Activated naive CD4-positive, alpha-beta T cell treated with anti-CD3 and anti-CD28 coated beads for 36 hours (primary cell): Measurements from ENCODE around the gene KRTAP10-10. TPM values are rescaled to one million over a fixed set of nuclear protein-coding genes. Genes with fewer than 3 reads are reported as not detected.
"Not testable (repeated sequence)": the region's sequence is repeated elsewhere in the genome, so short reads cannot be mapped to it uniquely, and the experiment has no call there.

ENCODE experiments used
- CTCF ChIA-PET: fragments of 350-600 bp; sonication (Branson Sonifier 250); formaldehyde crosslinking; loops from one replicate; lab custom pipeline; 2021; ENCODE audit warnings: antibody characterized with exemption; lab: Charles Lee
- DNase-seq: peaks from one replicate; pipeline ENCODE4 v3.0.0-alpha.2; 2020
- H3K27ac Mint-ChIP-seq: one replicate; pipeline ENCODE4 v1.8.0; 2021; ENCODE audit warnings: mild to moderate bottlenecking, mixed read lengths
- H3K27me3 Mint-ChIP-seq: one replicate; pipeline ENCODE4 v1.8.0; 2021; ENCODE audit warnings: low read depth, mixed read lengths
- H3K36me3 Mint-ChIP-seq: one replicate; pipeline ENCODE4 v1.8.0; 2021; ENCODE audit warnings: low read depth, mixed read lengths
- H3K4me1 Mint-ChIP-seq: one replicate; pipeline ENCODE4 v1.8.0; 2021; ENCODE audit warnings: low read depth, mixed read lengths
- H3K4me3 Mint-ChIP-seq: one replicate; pipeline ENCODE4 v1.8.0; 2021; ENCODE audit warnings: mild to moderate bottlenecking, moderate library complexity, mixed read lengths
- H3K9me3 Mint-ChIP-seq: one replicate; pipeline ENCODE4 v1.8.0; 2021; ENCODE audit warnings: mixed read lengths
- intact Hi-C: fragments of 100-400 bp; cut with micrococcal nuclease; formaldehyde crosslinking; loops from one replicate; pipeline ENCODE4 v1.15.1; 2023
- total RNA-seq, 2 experiments: library from RNA; stranded (reverse); gene quantifications; one replicate each; pipeline ENCODE4 v1.2.3, GENCODE V29; 2021

KRTAP10-10 gene
- total RNA-seq, 2 experiments from 2014 or later, result not detected

DNA sequence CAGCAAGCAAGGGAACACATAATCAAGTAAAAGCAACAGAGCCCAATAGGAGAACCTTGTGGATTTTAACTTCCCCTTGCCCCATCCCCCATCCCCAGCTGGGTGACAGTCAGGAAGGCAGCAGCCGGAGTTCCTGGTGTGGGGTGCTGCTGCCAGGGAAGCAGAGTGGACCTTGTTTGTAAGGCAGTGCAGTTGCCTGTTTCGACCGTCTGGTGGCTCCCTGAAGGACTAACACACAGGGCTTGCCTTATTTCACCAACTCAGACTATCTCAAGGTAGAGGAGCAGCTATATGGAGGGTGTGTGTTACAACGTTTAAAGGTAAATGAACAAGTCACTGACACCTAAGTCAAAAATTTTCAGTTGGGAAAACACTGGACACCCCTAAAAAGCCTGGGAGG, 18.7 kb upstream of the KRTAP10-10 start:
- Mint-ChIP-seq H3K9me3 (peaks cover 33% of the 10 kb centered on the region), H3K4me1 (peaks cover 40% of the 10 kb centered on the region), H3K4me3 (peak overlapping the region; percentile 53), H3K36me3 (peaks cover 16% of the 10 kb centered on the region), H3K27ac (peak overlapping the region; percentile 93), H3K27me3 (no peaks in the 10 kb centered on the region)
- intact Hi-C loops, result no loop called here
- DNase-seq, result peak; percentile 18
- CTCF ChIA-PET, result interaction anchor here (0.7 to 1.2 kb wide), 4 partner anchors 33 to 183 kb away, joined by 3 read pairs; partner anchors contain the start of gene UBE2G2

DNA sequence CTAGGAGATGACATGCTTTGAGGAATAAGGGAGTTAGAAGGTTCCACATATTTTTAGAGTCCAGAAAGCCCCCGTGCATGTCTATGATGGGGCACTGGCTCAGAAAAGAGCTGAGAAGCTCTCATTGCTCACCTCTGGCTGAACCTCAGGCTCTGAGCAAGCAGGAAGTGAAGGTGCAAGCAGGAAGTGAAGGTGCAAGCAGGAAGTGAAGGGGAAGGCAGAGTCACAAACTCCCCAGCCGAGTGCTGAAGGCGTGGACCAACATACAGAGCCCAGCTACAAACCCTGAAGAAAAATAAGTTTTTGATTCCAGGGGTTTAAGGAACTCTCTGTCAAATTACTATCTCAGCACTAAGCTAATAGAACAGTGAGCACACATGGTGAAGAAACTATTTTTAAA, 18.2 kb upstream of the KRTAP10-10 start:
- intact Hi-C loops, result loop anchor here (1.0 kb wide), 2 partner anchors 39 to 72 kb away; no protein-coding TSS in a partner anchor
- H3K9me3 Mint-ChIP-seq, result peaks cover 37% of the 10 kb centered on the region
- H3K4me3 Mint-ChIP-seq, result peak overlapping the region; percentile 53
- no peaks in the 10 kb centered on the region for H3K27me3 Mint-ChIP-seq
- peak; percentile 77 for DNase-seq
- peaks cover 16% of the 10 kb centered on the region for H3K36me3 Mint-ChIP-seq
- peaks cover 40% of the 10 kb centered on the region for H3K4me1 Mint-ChIP-seq
- CTCF ChIA-PET, result interaction anchor here (0.7 to 1.2 kb wide), 5 partner anchors 17 to 182 kb away, joined by 3 read pairs; partner anchors contain the start of gene UBE2G2
- H3K27ac Mint-ChIP-seq, result peak overlapping the region; percentile 93

DNA sequence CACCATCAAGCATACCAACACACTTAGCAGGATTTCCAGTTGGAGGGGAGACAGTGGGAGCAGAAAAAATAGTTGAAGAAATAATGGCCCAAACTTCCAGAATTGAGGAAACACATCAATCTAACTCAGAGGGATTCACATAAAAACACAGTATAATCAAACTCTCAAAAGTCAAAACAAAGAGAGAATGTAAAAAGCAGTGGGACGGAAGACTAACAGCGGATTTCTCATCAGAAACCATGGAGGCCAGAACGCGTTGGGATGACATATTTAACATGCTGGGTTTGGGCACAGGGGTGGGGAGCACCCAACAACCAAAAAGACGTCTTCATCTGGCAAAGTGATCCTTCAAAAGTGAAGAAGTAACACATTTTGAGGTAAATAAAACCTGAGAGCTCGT, 17.3 kb upstream of the KRTAP10-10 start:
- peaks cover 40% of the 10 kb centered on the region for H3K4me1 Mint-ChIP-seq
- DNase-seq, result no peak
- no peak overlapping the region for H3K4me3 Mint-ChIP-seq
- peaks cover 16% of the 10 kb centered on the region for H3K36me3 Mint-ChIP-seq
- H3K9me3 Mint-ChIP-seq, result peaks cover 47% of the 10 kb centered on the region
- CTCF ChIA-PET, result interaction anchor here (1.2 kb wide), 1 partner anchor 18 kb away, joined by 3 read pairs; no protein-coding TSS in a partner anchor
- intact Hi-C loops, result loop anchor here (1.0 kb wide), 2 partner anchors 38 to 73 kb away; no protein-coding TSS in a partner anchor
- H3K27me3 Mint-ChIP-seq, result no peaks in the 10 kb centered on the region
- H3K27ac Mint-ChIP-seq, result peak overlapping the region; percentile 93

DNA sequence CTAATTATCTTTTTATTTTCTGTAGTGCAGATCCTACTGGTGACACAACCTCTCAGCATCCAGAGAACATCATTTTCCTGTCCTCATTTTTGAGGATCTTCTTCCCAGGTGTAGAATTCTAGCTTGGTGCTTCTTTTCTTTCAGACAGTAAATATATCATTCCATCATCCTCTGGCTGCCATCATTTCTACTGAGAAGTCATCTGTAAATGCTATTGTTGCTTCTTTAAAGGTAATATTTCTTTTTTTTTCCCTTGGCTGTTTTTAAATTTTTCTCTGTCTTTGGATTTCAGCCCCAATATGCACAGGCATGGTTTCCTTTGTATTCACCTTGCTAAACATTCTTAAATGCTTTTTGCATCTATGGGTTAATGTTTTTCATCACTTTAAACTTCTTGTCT, 13.6 kb upstream of the KRTAP10-10 start:
- H3K27ac Mint-ChIP-seq, result no peak overlapping the region
- CTCF ChIA-PET, result no interaction called here
- peaks cover 16% of the 10 kb centered on the region for H3K36me3 Mint-ChIP-seq
- DNase-seq, result no peak
- no peak overlapping the region for H3K4me3 Mint-ChIP-seq
- intact Hi-C loops, result no loop called here
- H3K9me3 Mint-ChIP-seq, result peaks cover 46% of the 10 kb centered on the region
- no peaks in the 10 kb centered on the region for H3K27me3 Mint-ChIP-seq
- peaks cover 22% of the 10 kb centered on the region for H3K4me1 Mint-ChIP-seq

DNA sequence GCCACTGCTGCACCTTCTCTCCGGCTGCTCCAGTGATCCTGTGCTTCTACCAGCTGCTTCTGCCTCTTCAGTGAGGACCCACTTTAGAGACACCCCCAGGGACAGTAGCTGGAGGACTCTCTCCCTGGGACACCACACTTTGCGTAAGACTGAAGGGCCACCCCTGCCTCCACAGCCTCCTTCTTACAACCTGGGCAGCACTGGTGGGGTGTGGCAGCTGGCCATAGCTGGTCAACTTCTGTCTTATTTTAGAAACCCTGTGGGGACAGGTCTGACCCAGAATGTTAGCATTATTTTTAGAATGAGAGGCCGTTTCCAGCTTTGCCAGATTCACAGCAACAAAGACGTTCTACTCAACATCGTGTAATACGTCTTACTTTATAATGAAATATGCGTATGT, 11.4 kb upstream of the KRTAP10-10 start:
- intact Hi-C loops, result no loop called here
- DNase-seq, result no peak
- peaks cover 39% of the 10 kb centered on the region for H3K9me3 Mint-ChIP-seq
- H3K36me3 Mint-ChIP-seq, result peaks cover 2% of the 10 kb centered on the region
- no peak overlapping the region for H3K4me3 Mint-ChIP-seq
- H3K27ac Mint-ChIP-seq, result no peak overlapping the region
- peaks cover 25% of the 10 kb centered on the region for H3K4me1 Mint-ChIP-seq
- no peaks in the 10 kb centered on the region for H3K27me3 Mint-ChIP-seq
- CTCF ChIA-PET, result no interaction called here

DNA sequence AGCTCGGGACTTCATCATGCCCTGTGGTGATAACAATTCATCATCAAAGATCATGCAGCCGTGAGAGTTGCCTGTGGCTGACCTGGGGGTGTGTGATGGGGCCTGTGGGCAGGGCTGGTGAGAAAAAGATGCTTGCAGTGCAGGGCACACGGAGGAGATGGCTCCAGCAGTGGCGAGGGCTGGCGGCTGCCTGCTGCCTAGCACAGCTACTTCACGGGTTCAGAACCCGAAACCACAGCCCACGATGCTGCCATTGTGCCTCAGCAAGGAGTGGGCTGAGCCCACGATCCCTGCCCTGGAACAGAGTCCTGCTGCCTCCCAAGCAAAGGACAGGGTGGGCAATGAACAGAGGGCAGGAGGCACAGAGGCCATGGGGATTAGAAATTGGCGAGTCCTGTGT, 10.9 kb upstream of the KRTAP10-10 start:
- Mint-ChIP-seq H3K4me1 (peaks cover 25% of the 10 kb centered on the region), H3K36me3 (peaks cover 3% of the 10 kb centered on the region), H3K27ac (no peak overlapping the region), H3K4me3 (no peak overlapping the region), H3K27me3 (no peaks in the 10 kb centered on the region), H3K9me3 (peaks cover 42% of the 10 kb centered on the region)
- CTCF ChIA-PET, result no interaction called here
- no peak for DNase-seq
- intact Hi-C loops, result no loop called here

DNA sequence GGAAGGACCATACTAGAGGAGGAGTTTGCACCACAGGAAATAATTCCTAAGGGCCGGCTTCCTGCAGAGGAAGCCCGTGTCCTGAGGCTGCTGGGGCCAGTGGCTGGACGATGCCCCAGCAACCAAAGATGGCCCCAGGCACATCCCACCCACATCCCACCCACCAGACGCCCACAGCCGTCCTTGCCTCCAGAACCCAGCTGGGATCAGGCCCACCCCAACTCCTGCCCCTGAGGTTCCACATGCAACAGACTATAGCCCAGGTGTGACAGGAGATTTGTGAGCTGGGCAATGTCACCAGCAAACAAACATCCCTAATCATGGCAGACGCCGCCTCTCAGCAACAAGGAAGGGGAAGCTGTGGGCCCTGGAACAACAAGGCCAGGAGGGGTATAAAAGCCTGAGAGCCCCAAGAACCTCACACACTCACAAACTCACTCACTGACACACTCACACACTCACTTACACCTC, 10.4 kb upstream of the KRTAP10-10 start, which contains the start of gene KRTAP10-9:
KRTAP10-9 (plus strand) TSS at position 421 of the 471 bp plus-strand sequence. CDS start 79 bp downstream, outside the sequence.
- H3K27ac Mint-ChIP-seq, result no peak within 1 kb of the TSS
- peaks cover 44% of the 10 kb centered on the region for H3K9me3 Mint-ChIP-seq
- H3K4me3 Mint-ChIP-seq, result no peak within 1 kb of the TSS
- intact Hi-C loops, result no loop called here
- CTCF ChIA-PET, result interaction anchor here (0.8 kb wide), 1 partner anchor 117 kb away, joined by 4 read pairs; no protein-coding TSS in a partner anchor
- peaks cover 25% of the 10 kb centered on the region for H3K4me1 Mint-ChIP-seq
- no peak for DNase-seq
- no peaks in the 10 kb centered on the region for H3K27me3 Mint-ChIP-seq
- H3K36me3 Mint-ChIP-seq, result peaks cover 3% of the 10 kb centered on the region

DNA sequence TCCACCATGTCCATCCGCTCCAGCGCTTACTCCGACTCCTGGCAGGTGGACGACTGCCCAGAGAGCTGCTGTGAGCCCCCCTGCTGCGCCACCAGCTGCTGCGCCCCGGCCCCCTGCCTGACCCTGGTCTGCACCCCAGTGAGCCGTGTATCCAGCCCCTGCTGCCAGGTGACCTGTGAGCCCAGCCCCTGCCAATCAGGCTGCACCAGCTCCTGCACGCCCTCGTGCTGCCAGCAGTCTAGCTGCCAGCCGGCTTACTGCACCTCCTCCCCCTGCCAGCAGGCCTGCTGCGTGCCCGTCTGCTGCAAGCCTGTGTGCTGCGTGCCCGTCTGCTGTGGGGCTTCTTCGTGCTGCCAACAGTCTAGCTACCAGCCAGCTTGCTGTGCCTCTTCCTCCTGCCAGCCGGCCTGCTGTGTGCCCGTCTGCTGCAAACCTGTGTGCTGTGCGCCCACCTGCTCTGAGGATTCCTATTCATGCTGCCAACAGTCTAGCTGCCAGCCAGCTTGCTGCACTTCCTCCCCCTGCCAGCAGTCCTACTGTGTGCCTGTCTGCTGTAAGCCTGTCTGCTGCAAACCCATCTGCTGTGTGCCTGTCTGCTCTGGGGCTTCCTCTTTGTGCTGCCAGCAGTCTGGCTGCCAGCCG, 9.9 kb upstream of the KRTAP10-10 start:
- intact Hi-C loops, H3K27ac Mint-ChIP-seq, DNase-seq, H3K4me3 Mint-ChIP-seq, H3K36me3 Mint-ChIP-seq, H3K27me3 Mint-ChIP-seq: not testable (repeated sequence)
- Mint-ChIP-seq H3K4me1 (peaks cover 25% of the 10 kb centered on the region), H3K9me3 (peaks cover 47% of the 10 kb centered on the region)
- CTCF ChIA-PET, result interaction anchor here (0.8 kb wide), 1 partner anchor 117 kb away, joined by 4 read pairs; no protein-coding TSS in a partner anchor

DNA sequence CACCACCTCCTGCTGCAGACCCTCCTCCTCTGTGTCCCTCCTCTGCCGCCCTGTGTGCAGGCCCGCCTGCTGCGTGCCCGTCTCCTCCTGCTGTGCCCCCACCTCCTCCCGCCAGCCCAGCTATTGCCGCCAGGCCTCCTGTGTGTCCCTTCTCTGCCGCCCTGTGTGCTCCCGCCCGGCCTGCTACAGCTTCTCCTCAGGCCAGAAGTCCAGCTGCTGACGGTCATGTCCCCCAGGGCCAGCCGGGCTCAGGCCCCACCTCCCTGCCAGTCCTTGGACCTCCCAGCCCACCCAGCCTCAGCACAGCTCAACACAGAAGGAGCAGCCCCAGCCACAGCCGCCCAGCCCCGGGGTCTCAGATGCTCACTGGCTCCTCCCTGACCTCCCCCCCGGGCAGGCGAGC, 9.3 kb upstream of the KRTAP10-10 start:
- CTCF ChIA-PET, result interaction anchor here (0.8 kb wide), 1 partner anchor 118 kb away, joined by 4 read pairs; no protein-coding TSS in a partner anchor
- not testable (repeated sequence) for DNase-seq, H3K27ac Mint-ChIP-seq, H3K27me3 Mint-ChIP-seq, H3K4me3 Mint-ChIP-seq, H3K36me3 Mint-ChIP-seq
- peaks cover 44% of the 10 kb centered on the region for H3K9me3 Mint-ChIP-seq
- H3K4me1 Mint-ChIP-seq, result peaks cover 25% of the 10 kb centered on the region
- intact Hi-C loops, result loop anchor here (2.0 kb wide), 1 partner anchor 77 kb away; the partner anchor contains the start of gene KRTAP10-2

DNA sequence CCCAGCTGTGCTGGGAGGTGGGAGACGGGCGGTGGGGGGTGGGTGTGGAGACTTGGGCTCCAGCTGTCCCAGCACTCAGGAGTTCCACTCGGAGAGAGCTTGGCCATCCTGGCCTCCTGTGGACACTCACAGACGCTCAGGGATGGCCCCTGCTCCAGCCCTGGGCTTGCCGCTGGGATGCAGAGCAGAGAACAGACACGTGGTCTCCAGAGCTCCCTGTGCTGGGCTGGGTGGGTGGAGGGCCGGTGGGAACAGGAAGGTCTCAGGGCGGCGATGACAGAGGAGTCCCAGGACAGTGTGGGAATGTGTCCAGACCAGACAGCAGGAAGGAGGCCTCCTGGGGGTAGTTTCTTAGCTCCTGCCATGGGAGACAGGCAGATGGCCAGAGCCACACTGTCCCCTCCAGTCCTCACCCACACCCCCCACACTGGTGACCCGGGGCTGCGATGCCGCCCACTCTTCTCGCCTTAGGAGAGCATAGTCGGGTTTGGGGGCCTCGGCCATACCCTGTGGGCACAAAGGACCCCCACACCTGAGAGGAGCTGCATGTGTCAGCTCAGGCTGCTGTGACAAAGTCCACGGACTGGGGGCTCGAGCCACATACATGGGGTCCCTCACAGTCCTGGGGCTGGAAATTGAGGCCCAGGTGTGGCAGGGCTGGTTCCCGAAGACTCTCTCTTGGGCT, 8.3 kb upstream of the KRTAP10-10 start:
- Mint-ChIP-seq H3K4me3 (no peak overlapping the region), H3K27me3 (no peaks in the 10 kb centered on the region), H3K36me3 (peaks cover 3% of the 10 kb centered on the region), H3K4me1 (peaks cover 25% of the 10 kb centered on the region), H3K27ac (no peak overlapping the region), H3K9me3 (peaks cover 41% of the 10 kb centered on the region)
- CTCF ChIA-PET, result interaction anchor here (0.9 kb wide), 1 partner anchor 17 kb away, joined by 3 read pairs; the partner anchor contains the start of gene KRTAP10-8
- intact Hi-C loops, result loop anchor here (2.0 kb wide), 1 partner anchor 78 kb away; the partner anchor contains the start of gene KRTAP10-2
- DNase-seq, result no peak

DNA sequence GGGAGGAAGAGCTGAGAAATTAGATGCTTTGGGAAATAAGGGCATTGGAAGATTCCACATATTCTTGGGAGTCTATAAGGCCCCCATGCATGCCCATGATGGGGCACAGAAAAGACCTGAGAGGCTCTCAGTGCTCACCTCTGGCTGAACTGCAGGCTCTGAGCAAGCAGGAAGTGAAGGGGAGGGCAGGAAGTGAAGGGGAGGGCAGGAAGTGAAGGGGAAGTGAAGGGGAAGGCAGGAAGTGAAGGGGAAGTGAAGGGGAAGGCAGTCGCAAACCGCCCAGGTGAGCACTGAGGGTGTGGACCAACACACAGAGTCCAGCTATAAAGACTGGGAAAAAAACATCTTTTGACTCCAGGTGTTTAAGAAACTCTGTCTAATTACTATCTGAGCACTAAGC, 6.7 kb upstream of the KRTAP10-10 start:
- intact Hi-C loops, result no loop called here
- H3K36me3 Mint-ChIP-seq, result peaks cover 3% of the 10 kb centered on the region
- peaks cover 25% of the 10 kb centered on the region for H3K4me1 Mint-ChIP-seq
- H3K27ac Mint-ChIP-seq, result peak overlapping the region; percentile 4
- DNase-seq, result peak; percentile 12
- CTCF ChIA-PET, result interaction anchor here (1.7 kb wide), 1 partner anchor 112 kb away, joined by 3 read pairs; no protein-coding TSS in a partner anchor
- no peak overlapping the region for H3K4me3 Mint-ChIP-seq
- peaks cover 29% of the 10 kb centered on the region for H3K9me3 Mint-ChIP-seq
- no peaks in the 10 kb centered on the region for H3K27me3 Mint-ChIP-seq

DNA sequence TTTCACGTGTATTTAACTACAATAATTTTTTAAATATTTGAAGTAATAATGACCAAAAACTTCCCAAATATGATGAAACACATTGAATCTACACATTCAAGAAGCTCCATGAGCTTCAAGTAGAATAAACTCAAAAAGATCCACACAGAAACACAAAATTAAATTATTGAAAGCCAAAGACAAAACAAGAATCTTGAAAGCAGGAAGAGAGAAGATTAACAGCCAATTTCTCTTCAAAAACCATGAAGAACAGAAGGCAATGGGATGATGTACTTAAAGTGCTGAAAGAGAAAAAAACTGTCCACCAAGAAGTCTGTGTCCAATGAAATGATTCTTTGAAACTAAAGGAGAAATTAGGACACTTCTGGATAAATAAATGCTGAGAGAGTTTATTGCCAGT, 5.1 kb upstream of the KRTAP10-10 start:
- Mint-ChIP-seq H3K9me3 (peaks cover 29% of the 10 kb centered on the region), H3K36me3 (peaks cover 3% of the 10 kb centered on the region), H3K4me1 (peaks cover 25% of the 10 kb centered on the region), H3K4me3 (no peak overlapping the region), H3K27ac (no peak overlapping the region), H3K27me3 (no peaks in the 10 kb centered on the region)
- DNase-seq, result no peak
- CTCF ChIA-PET, result interaction anchor here (1.7 kb wide), 1 partner anchor 110 kb away, joined by 3 read pairs; no protein-coding TSS in a partner anchor
- intact Hi-C loops, result no loop called here
